ENCODE data around the gene PLEKHD1. TPM values are rescaled to one million over a fixed set of nuclear protein-coding genes. Genes with fewer than 3 reads are reported as not detected.

Gene PLEKHD1
- total RNA-seq, 1 experiment from 2014 or later, result not detected

Other genes starting within 250 kb of the PLEKHD1 start
- 0.10 and 0.12 TPM in 2 replicates for gene GALNT16, start 224.6 kb upstream of the PLEKHD1 start, total RNA-seq (2014; rRNA removed; shearing (Covaris generic))
- gene ERH, start 86.4 kb upstream of the PLEKHD1 start, total RNA-seq (2014; rRNA removed; shearing (Covaris generic)), result 125 and 126 TPM in 2 replicates
- gene SLC39A9, start 86.0 kb upstream of the PLEKHD1 start, total RNA-seq (2014; rRNA removed; shearing (Covaris generic)), result 80.9 and 88.7 TPM in 2 replicates
- gene CCDC177, start 90.1 kb downstream of the PLEKHD1 start, total RNA-seq (2014; rRNA removed; shearing (Covaris generic)), result not detected in 2 replicates
- 3.9 and 5.8 TPM in 2 replicates for gene SUSD6, start 126.9 kb downstream of the PLEKHD1 start, total RNA-seq (2014; rRNA removed; shearing (Covaris generic))

Data from RPMI7951 (cell line).